ENCODE results near the gene SHANK2. TPM values are rescaled to one million over a fixed set of nuclear protein-coding genes. Genes with fewer than 3 reads are reported as not detected.

SHANK2 gene
- total RNA-seq, 2 donors from 2014 or later = 43.5 to 46.4 TPM

DNA sequence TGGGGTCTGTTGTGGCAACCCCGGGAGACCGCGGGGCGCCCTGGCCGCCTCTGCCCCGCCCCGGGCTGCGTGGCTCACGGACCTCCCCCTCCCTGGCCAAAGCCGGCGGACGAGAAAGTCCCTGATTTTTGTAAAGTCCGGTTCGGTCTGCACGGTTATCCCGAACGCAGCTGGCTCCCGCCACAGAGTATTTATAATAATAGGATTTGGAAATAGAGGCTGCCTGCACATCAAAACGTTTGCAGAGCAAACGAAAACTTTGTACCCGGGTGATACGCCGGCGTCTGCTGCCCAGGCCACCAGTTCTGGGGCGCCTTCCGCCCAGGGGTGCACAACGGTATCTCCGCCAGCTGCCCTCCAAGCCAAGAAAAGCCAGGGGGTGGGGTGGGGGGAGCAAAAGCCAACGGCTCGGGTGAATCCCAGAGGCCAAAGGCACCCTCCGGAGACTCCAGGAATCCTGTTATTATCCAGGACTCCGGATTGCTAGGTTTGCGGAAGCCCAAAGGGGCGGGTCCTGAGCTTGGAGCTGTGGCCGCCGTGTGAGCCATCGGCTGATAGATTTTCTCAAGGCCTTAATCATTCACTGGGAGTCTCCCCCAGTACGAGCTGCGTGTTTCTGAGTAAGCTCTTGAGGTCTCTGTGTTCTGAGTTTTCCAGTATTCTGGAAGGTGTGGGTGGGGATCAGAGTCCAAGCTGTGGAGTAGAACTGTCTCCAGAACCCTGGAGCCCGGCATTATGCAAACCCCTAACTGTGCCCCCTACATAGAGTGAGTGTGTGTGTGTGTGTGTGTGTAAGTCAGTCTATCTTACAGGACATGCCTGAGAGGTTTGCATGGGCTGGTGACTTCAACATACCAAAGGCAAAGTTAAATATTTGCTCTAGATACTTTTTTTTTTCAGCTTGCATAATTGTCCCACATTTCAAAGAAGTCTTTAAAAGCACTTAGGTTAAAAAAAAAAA lies 673 bp upstream of the SHANK2 start:
- WGBS = 6% methylated on average over 32 of the region's 40 CpGs
- H3K27ac ChIP-seq = peak overlapping the region; percentile 79 to 87
- no peaks in the 10 kb centered on the region for H3K36me3 ChIP-seq
- H3K27me3 ChIP-seq (replicated peaks; ENCODE audit: insufficient read depth) = no peaks in the 10 kb centered on the region
- peak; percentile 48 for DNase-seq (ENCODE audit: low spot score)
- no peak for TF ChIP-seq POLR2A (IDR thresholded peaks at IDR 0.05)
- peak; percentile 45 for TF ChIP-seq POLR2AphosphoS5 (IDR thresholded peaks at IDR 0.05)
- TF ChIP-seq, protein P1, sequence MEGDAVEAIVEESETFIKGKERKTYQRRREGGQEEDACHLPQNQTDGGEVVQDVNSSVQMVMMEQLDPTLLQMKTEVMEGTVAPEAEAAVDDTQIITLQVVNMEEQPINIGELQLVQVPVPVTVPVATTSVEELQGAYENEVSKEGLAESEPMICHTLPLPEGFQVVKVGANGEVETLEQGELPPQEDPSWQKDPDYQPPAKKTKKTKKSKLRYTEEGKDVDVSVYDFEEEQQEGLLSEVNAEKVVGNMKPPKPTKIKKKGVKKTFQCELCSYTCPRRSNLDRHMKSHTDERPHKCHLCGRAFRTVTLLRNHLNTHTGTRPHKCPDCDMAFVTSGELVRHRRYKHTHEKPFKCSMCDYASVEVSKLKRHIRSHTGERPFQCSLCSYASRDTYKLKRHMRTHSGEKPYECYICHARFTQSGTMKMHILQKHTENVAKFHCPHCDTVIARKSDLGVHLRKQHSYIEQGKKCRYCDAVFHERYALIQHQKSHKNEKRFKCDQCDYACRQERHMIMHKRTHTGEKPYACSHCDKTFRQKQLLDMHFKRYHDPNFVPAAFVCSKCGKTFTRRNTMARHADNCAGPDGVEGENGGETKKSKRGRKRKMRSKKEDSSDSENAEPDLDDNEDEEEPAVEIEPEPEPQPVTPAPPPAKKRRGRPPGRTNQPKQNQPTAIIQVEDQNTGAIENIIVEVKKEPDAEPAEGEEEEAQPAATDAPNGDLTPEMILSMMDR (IDR thresholded peaks at IDR 0.05) = no peak
- H3K9me3 ChIP-seq = no peaks in the 10 kb centered on the region
- intact Hi-C loops (cut with DNase I) = no loop called here
- H3K4me3 ChIP-seq = peak overlapping the region; percentile 61 to 71
- H3K4me1 ChIP-seq (replicated peaks) = no peaks in the 10 kb centered on the region

DNA sequence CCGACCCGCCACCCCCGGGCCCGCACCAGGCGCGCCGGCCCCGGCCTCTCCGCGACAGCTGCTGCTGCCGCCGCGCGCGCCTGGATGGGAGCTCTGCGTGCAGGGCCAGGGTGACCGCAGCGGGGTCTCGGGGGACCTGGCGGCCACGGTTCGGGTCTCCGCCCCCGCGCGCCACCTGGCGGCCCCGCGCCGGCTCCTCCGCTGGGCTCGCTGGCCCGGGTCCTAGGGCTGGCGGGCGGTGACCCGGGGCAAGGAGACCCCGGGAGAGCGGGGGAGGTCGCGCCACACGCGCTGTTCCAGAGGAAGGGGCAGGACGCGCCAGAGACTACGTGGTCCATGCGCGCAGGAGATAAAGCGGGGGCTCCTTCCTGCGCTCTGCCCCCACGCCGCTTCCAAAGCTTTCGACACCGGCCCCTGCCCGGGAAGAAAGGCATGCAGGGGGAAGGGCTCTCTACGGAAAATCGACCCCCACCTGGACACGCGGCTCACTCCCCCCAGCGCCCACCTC lies 562 bp downstream of the SHANK2 start:
- intact Hi-C loops (cut with DNase I) = no loop called here
- no peaks in the 10 kb centered on the region for H3K4me1 ChIP-seq (replicated peaks)

DNA sequence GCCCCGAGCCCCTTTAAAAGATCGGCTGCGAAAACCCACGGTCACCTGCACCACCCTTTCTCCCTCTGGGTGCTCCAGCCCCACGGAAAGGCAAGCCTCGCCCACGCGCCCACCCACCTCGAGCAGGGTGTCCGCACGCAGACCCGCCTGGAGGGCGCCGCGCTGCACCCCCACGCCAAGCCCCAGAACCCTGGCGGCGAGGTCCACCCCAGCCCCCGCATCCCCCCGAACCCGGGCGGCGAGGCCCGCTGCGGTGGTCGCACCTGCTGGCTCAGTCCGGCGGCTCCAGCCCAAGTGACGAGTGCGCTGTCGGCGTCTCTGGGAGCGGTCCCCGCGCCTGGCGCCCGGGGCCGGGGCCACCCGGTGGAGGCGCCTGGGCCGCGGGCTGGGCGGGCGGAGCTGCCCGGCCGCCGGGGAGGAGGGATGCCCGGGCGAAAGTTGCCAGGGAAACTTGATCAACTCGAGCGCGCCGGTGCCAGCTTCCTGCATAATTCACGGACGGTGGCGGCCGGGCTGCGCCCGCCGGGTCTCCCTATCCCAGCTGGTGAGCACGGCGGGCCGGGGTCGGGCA lies 1.1 kb downstream of the SHANK2 start:
- TF ChIP-seq POLR2AphosphoS5 (IDR thresholded peaks at IDR 0.05) (no peak), POLR2A (IDR thresholded peaks at IDR 0.05) (no peak)
- TF ChIP-seq, protein P1 (IDR thresholded peaks at IDR 0.05) = no peak
- 5% methylated on average over 40 of the region's 64 CpGs for WGBS
- Histone ChIP-seq H3K4me3 (peak overlapping the region; percentile 61 to 71), H3K27me3 (replicated peaks; ENCODE audit: insufficient read depth) (no peaks in the 10 kb centered on the region), H3K9me3 (no peaks in the 10 kb centered on the region), H3K4me1 (replicated peaks) (no peaks in the 10 kb centered on the region), H3K27ac (peak overlapping the region in 1 of 2 donors; percentile 87), H3K36me3 (no peaks in the 10 kb centered on the region)
- intact Hi-C loops (cut with DNase I) = no loop called here
- peak; percentile 43 for DNase-seq (ENCODE audit: low spot score)

More for the DNA sequence above, 562 bp downstream of the SHANK2 start:
- Histone ChIP-seq H3K27me3 (replicated peaks; ENCODE audit: insufficient read depth) (no peaks in the 10 kb centered on the region), H3K36me3 (no peaks in the 10 kb centered on the region), H3K4me3 (peak overlapping the region; percentile 61 to 71), H3K9me3 (no peaks in the 10 kb centered on the region), H3K27ac (peak overlapping the region; percentile 79 to 87)
- DNase-seq (ENCODE audit: low spot score) = peak; percentile 43
- no peak for TF ChIP-seq POLR2AphosphoS5 (IDR thresholded peaks at IDR 0.05)
- TF ChIP-seq, protein P1 (IDR thresholded peaks at IDR 0.05) = peak; percentile 40 to 78 (median 60)
- TF ChIP-seq POLR2A (IDR thresholded peaks at IDR 0.05) = no peak
- under 1% methylated on average over 51 of the region's 59 CpGs for WGBS

DNA sequence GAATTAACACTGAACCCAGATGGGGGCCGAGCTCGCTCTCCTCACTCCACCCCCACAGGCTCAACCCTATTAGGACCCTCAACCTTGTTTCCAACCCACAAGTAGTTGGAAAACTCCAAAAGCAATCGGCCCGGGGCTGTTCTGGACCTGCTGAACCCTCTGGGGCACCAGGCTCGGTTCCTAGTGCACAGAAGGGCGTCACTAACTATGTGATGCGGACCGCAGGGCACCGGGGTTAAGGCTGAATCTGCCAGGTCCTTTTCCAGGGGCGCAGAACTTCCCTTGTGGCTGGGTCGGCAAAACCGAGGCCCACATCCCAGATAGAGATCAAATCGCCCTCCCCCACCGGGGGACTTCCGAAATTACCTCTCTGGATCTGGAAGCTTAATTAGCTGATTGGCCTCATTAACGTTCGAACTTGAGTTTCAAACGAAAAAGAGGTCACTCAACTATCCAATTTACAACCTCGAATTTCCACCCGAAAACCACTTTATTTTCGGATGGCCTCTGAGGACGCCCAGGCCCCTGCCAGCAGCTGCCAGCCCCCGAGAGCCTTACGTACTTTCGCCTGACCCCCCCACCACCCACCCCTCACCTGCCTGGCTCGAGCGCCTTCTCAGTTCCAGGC lies 1.7 kb downstream of the SHANK2 start:
- no peaks in the 10 kb centered on the region for H3K4me1 ChIP-seq (replicated peaks)

More for the DNA sequence above, 1.7 kb downstream of the SHANK2 start:
- peak overlapping the region in 1 of 2 donors; percentile 71 for H3K4me3 ChIP-seq
- H3K9me3 ChIP-seq = no peaks in the 10 kb centered on the region
- intact Hi-C loops (cut with DNase I) = no loop called here
- H3K27ac ChIP-seq = no peak overlapping the region
- no peak for TF ChIP-seq POLR2A (IDR thresholded peaks at IDR 0.05)
- TF ChIP-seq POLR2AphosphoS5 (IDR thresholded peaks at IDR 0.05) = no peak
- TF ChIP-seq, protein P1 (IDR thresholded peaks at IDR 0.05) = no peak
- no peaks in the 10 kb centered on the region for H3K36me3 ChIP-seq
- H3K27me3 ChIP-seq (replicated peaks; ENCODE audit: insufficient read depth) = no peaks in the 10 kb centered on the region
- no peak for DNase-seq (ENCODE audit: low spot score)
- 68% methylated on average over 27 of the region's 27 CpGs for WGBS

All from prostate gland (tissue), 2 donors.